Pancreas (tissue), 10 donors: Measurements from ENCODE around the gene ARL6. TPM values are rescaled to one million over a fixed set of nuclear protein-coding genes. Genes with fewer than 3 reads are reported as not detected.

Experiments
- ATAC-seq, 4 donors: fragments of 200-7000 bp; cut with Tn5 transposase; one replicate each; pipeline versions ENCODE4 v1.8.0 to v1.9.1; 2020; ENCODE audit warnings: mild to moderate bottlenecking in 4 of 4, moderate library complexity in 4 of 4
- DNase-seq, 6 donors: peaks; one replicate each; pipeline ENCODE4 v3.0.0-alpha.2; 2020
- FAIRE-seq: peaks from 2 replicates; lab custom pipeline; 2012; peaks lifted over from hg19 to GRCh38; lab: Jason Lieb, UNC
- H3K27ac ChIP-seq, 4 donors: fragments of 200-600 bp; sonication (generic); 1 replicate in 3 of 4; 2 replicates in 1 of 4; pipeline versions ENCODE4 v1.5.0 to v1.8.0; 2020
- H3K27me3 ChIP-seq, 4 donors: fragments of 200-600 bp; one replicate each; pipeline ENCODE4 v1.8.0; 2021
- H3K36me3 ChIP-seq, 3 donors: fragments of 200-600 bp; sonication (generic) in 1 of 3; one replicate each; pipeline versions ENCODE4 v1.5.0 to v1.8.0; 2020 to 2021
- H3K4me1 ChIP-seq, 3 donors: fragments of 200-600 bp; one replicate each; pipeline ENCODE4 v1.8.0; 2021
- H3K4me3 ChIP-seq, 4 donors: fragments of 200-600 bp; sonication (generic) in 2 of 4; one replicate each; pipeline versions ENCODE4 v1.5.0 to v1.8.0; 2020 to 2021
- H3K9me3 ChIP-seq, 4 donors: fragments of 200-600 bp; one replicate each; pipeline ENCODE4 v1.8.0; 2021
- WGBS, 2 donors: extraction: QIAGEN DNeasy Blood & Tissue Kit; methylation state at CpG; one replicate each; pipeline ENCODE4 v1.1.7; 2013; 5-methylcytosine and 5-hydroxymethylcytosine counted together
- intact Hi-C, 3 donors: fragments of 100-400 bp; cut with DNase I; formaldehyde crosslinking; loops; one replicate each; pipeline versions ENCODE4 v1.11.1 to v1.14.2; 2022
- polyA plus RNA-seq, 2 donors: library from polyadenylated mRNA; stranded (reverse); fragments of 200-250 nt; gene quantifications; one replicate each; pipeline ENCODE4 v1.2.3, GENCODE V29; 2013
- total RNA-seq, 6 donors: library from RNA; stranded (reverse); fragmentation: NEBNext Ultra II Directional in 4 of 6; extraction: Animal tissue kit (Norgen Biotek cat#: 25700) in 4 of 6; gene quantifications; one replicate each; pipeline versions ENCODE4 v1.2.1 to v1.2.4, GENCODE V29; 2021 to 2023
- TF ChIP-seq, protein P1 (sequence below), 4 donors: fragments of 200-600 bp; sonication (generic) in 3 of 4; IDR thresholded peaks; one replicate each; pipeline versions ENCODE4 v1.5.0 to v1.8.0; 2021; ENCODE audit warnings: antibody characterized with exemption in 4 of 4
- donor health status: healthy with polysubstance abuse.
- donor health status: DM: no; HTN: no; CAD: no; lungs with moderate emphysema.
- donor health status: DM: no; HTN: no; CAD: no.
- donor health status: control.
- donor health status: control.
- donor health status: Bipolar disorder and iron deficiency.
- donor health status: DM: yes; HTN: yes; CAD: no.
- donor health status: DM: no; HTN: no; CAD: no.
- donor health status: DM: no; HTN: no; CAD: no.
- donor health status: DM: yes; HTN: yes; CAD: no.

ARL6 gene
- total and polyA plus RNA-seq, 8 donors: 1.5 to 6.7 (median 2.8) TPM

DNA sequence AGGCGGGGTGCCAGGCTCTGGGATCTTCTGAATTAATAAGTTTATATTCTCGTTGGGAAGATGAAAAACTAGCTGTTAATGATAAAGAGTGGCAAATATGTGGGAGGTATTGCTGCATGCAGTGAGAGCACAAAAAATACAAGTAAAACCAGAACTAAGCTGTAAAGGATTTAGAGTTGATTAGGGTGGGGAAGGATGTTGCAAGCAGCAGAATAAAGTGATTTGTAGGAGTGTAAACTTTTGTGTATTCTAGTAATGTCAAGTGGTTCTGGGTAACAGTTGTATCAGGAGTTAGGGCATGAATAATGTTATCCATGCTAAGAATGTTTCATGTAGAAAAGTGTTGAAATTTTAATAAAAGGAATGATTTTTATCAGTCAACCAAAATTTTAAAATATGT is 75.4 kb downstream of the ARL6 start:
- no peak for DNase-seq
- no peak for ATAC-seq
- H3K36me3 ChIP-seq: no peaks in the 10 kb centered on the region
- TF ChIP-seq, protein P1, sequence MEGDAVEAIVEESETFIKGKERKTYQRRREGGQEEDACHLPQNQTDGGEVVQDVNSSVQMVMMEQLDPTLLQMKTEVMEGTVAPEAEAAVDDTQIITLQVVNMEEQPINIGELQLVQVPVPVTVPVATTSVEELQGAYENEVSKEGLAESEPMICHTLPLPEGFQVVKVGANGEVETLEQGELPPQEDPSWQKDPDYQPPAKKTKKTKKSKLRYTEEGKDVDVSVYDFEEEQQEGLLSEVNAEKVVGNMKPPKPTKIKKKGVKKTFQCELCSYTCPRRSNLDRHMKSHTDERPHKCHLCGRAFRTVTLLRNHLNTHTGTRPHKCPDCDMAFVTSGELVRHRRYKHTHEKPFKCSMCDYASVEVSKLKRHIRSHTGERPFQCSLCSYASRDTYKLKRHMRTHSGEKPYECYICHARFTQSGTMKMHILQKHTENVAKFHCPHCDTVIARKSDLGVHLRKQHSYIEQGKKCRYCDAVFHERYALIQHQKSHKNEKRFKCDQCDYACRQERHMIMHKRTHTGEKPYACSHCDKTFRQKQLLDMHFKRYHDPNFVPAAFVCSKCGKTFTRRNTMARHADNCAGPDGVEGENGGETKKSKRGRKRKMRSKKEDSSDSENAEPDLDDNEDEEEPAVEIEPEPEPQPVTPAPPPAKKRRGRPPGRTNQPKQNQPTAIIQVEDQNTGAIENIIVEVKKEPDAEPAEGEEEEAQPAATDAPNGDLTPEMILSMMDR (IDR thresholded peaks at IDR 0.05): no peak
- H3K27ac ChIP-seq: no peak overlapping the region
- peaks cover 0 to 8% (median 4%) of the 10 kb centered on the region in 3 donors for H3K4me1 ChIP-seq
- no peak overlapping the region for H3K4me3 ChIP-seq
- FAIRE-seq: no peak
- no peaks in the 10 kb centered on the region for H3K27me3 ChIP-seq
- H3K9me3 ChIP-seq: no peaks in the 10 kb centered on the region
- intact Hi-C loops: no loop called here
- WGBS, 2 donors: 68 to 74% methylated on average over 2 of the region's 2 CpGs

DNA sequence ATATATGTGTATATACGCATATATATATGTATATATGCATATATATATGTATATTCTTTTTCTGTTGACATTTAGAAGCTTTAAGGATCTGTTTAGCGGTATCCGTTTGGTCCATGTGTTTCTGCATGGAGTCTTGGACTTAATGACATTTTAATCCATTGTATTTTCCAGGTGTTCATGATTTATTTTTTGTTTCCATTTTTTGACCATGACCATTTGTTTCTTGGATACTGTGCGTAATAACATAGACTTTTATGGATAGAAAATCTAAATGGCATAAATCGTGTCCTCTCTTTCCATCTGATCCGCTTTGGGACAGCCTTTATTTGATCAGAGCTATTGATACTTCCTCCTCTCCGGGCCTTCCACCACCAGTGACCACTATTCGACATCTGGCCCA is 76.7 kb downstream of the ARL6 start:
- TF ChIP-seq, protein P1 (IDR thresholded peaks at IDR 0.05): no peak
- Histone ChIP-seq H3K36me3 (no peaks in the 10 kb centered on the region), H3K4me3 (no peak overlapping the region), H3K4me1 (peaks cover 0 to 8% (median 4%) of the 10 kb centered on the region in 3 donors), H3K9me3 (no peaks in the 10 kb centered on the region), H3K27ac (no peak overlapping the region), H3K27me3 (no peaks in the 10 kb centered on the region)
- no peak for FAIRE-seq
- 95 to 98% methylated on average over 8 of the region's 8 CpGs for WGBS, 2 donors
- intact Hi-C loops: no loop called here
- no peak for DNase-seq
- no peak for ATAC-seq

DNA sequence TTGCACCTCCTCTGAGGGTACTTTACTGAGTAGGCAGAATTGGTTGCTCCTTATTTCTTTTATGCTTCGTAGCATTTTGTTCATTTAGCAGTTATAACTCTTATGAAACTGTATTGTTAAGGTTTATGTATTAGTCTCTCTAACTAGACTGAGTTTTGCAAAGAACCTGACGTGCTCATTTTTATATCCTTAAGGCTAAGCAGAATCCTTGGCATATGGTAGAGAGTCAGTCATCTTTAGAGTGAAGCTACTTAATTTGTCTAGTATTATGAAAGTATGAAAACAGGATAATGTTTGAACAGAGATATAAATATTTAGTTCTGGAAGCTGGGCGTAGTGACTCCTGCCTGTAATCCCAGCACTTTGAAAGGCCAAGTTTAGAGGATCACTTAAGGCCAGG is 77.4 kb downstream of the ARL6 start:
- Histone ChIP-seq H3K27ac (no peak overlapping the region), H3K27me3 (no peaks in the 10 kb centered on the region), H3K4me1 (peaks cover 0 to 8% (median 4%) of the 10 kb centered on the region in 3 donors), H3K4me3 (no peak overlapping the region), H3K36me3 (no peaks in the 10 kb centered on the region), H3K9me3 (no peaks in the 10 kb centered on the region)
- TF ChIP-seq, protein P1 (IDR thresholded peaks at IDR 0.05): no peak
- DNase-seq: no peak
- 84 to 85% methylated on average over 3 of the region's 3 CpGs for WGBS, 2 donors
- peak; percentile 45 for FAIRE-seq
- no peak for ATAC-seq
- intact Hi-C loops: no loop called here

DNA sequence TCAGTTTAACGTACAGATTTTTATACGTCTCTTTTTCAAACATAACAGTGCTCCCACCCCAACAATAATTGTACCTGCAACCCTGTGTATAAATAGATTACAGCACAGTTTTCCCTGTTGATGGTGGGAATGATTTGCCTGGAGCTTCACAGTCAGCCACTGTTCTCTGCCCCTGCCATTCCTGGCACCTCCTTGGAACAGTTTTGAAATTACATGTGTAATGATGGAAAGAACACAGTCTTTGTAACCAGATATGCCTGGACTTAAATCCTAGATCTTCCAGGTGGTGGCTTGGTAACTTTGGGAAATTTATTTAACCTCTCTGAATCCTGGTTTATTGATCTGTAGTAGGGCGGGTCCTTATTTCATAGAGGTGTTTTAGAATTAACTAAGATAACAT is 84.2 kb downstream of the ARL6 start:
- TF ChIP-seq, protein P1 (IDR thresholded peaks at IDR 0.05): no peak
- intact Hi-C loops: no loop called here
- ATAC-seq (no peak), DNase-seq (no peak), FAIRE-seq (no peak)
- Histone ChIP-seq H3K4me3 (no peak overlapping the region), H3K27me3 (no peaks in the 10 kb centered on the region), H3K4me1 (no peaks in the 10 kb centered on the region), H3K36me3 (no peaks in the 10 kb centered on the region), H3K27ac (no peak overlapping the region), H3K9me3 (no peaks in the 10 kb centered on the region)
- WGBS, 2 donors: 85 to 86% methylated on average over 3 of the region's 3 CpGs

Other genes starting within 250 kb of the ARL6 start
- 10 to 100 TPM in 5 of 6 donors, 1 to 10 TPM in 1; 9.2 to 15.2 (median 10.5) TPM for gene CRYBG3, start 57.3 kb downstream of the ARL6 start, total RNA-seq
- 1 to 10 TPM; 3.1 to 5.4 TPM for gene CRYBG3, start 57.3 kb downstream of the ARL6 start, polyA plus RNA-seq
- 10 to 100 TPM; 14.8 to 25.7 (median 17.3) TPM for gene RIOX2, start 207.7 kb downstream of the ARL6 start, total RNA-seq
- gene RIOX2, start 207.7 kb downstream of the ARL6 start, polyA plus RNA-seq: 10 to 100 TPM in 1 of 2 donors, 1 to 10 TPM in 1; 9.9 to 15.1 TPM